Posterior vena cava (tissue), 2 donors: ENCODE measurements around the gene GULP1. TPM values are rescaled to one million over a fixed set of nuclear protein-coding genes. Genes with fewer than 3 reads are reported as not detected.
"Not testable (repeated sequence)": the region's sequence is repeated elsewhere in the genome, so short reads cannot be mapped to it uniquely, and the experiment has no call there.

Experiments
- DNase-seq: peaks from one replicate; pipeline ENCODE4 v3.0.0-alpha.2; 2020; ENCODE audit warnings: low spot score
- intact Hi-C, 2 donors: fragments of 100-400 bp; cut with DNase I; formaldehyde crosslinking; loops; one replicate each; pipeline versions ENCODE4 v1.14.1 to v1.14.2; 2022 to 2023
- long read RNA-seq, 2 donors: library from polyadenylated mRNA; unstranded; transcript quantifications; one replicate each; pipeline ENCODE4 v2.0.0, GENCODE V29; 2020 to 2021
- total RNA-seq, 2 donors: library from RNA; stranded (reverse); fragmentation: NEBNext Ultra II Directional; extraction: Animal tissue kit (Norgen Biotek cat#: 25700); gene quantifications; one replicate each; pipeline ENCODE4 v1.2.1, GENCODE V29; 2021
- donor health status: DM: yes; HTN: yes; CAD: no.
- donor health status: DM: yes; HTN: yes; CAD: no.

Gene GULP1
- 10 to 100 TPM; 25.9 to 63.2 TPM for total RNA-seq
- long read RNA-seq, donor 1, transcript GULP1-206 (12 exons, 1,376 nt): major isoform, 6 of 17 reads
- long read RNA-seq, donor 1, transcript GULP1-201 (12 exons, 3,347 nt): minor isoform, 5 of 17 reads
- long read RNA-seq, donor 1, partial matches to known transcripts: 0 of 17 reads
- long read RNA-seq, donor 1, other reads (novel, unspliced or antisense): 6 of 17 reads
- long read RNA-seq, donor 2, transcript GULP1-206 (12 exons, 1,376 nt): major isoform, 16 of 57 reads
- long read RNA-seq, donor 2, partial matches to known transcripts: 6 of 57 reads
- long read RNA-seq, donor 2, other reads (novel, unspliced or antisense): 30 of 57 reads

- peak; percentile 90 for DNase-seq
- intact Hi-C loops: no loop called here
These were observed at the start of gene GULP1 for GRCh38 chr2:188291617-188292347. Gene GULP1, plus strand, starts transcription at chr2:188291874. Its CDS starts 185,829 bp downstream, at chr2:188477703.

GRCh38 chr2:188243381-188243780 is 48.3 kb upstream of the GULP1 start:
- intact Hi-C loops: no loop called here
- DNase-seq: no peak

GRCh38 chr2:188244383-188244782 is 47.3 kb upstream of the GULP1 start:
- DNase-seq: no peak
- intact Hi-C loops: loop anchor here in 1 of 2 donors (2.0 kb wide), 1 partner anchor 74 kb away; no protein-coding TSS in a partner anchor

- DNase-seq: no peak
- intact Hi-C loops: loop anchor here in 1 of 2 donors (2.0 kb wide), 1 partner anchor 74 kb away; no protein-coding TSS in a partner anchor
These were observed 46.4 kb upstream of the GULP1 start for GRCh38 chr2:188245230-188245629.

GRCh38 chr2:188248513-188248912 is 43.2 kb upstream of the GULP1 start:
- DNase-seq: no peak
- intact Hi-C loops: no loop called here

GRCh38 chr2:188251034-188251433 is 40.6 kb upstream of the GULP1 start:
- DNase-seq: no peak
- intact Hi-C loops: no loop called here

- intact Hi-C loops: no loop called here
- no peak for DNase-seq
These were observed 35.3 kb upstream of the GULP1 start for GRCh38 chr2:188256420-188256819.

- DNase-seq: no peak
- intact Hi-C loops: no loop called here
These were observed 26.4 kb upstream of the GULP1 start for GRCh38 chr2:188265315-188265714.

- intact Hi-C loops: no loop called here
- no peak for DNase-seq
These were observed 23.9 kb upstream of the GULP1 start for GRCh38 chr2:188267776-188268175.

GRCh38 chr2:188269004-188269403 is 22.7 kb upstream of the GULP1 start:
- no peak for DNase-seq
- intact Hi-C loops: no loop called here

GRCh38 chr2:188272121-188272520 is 19.6 kb upstream of the GULP1 start:
- intact Hi-C loops: no loop called here
- no peak for DNase-seq

GRCh38 chr2:188274274-188274673 is 17.4 kb upstream of the GULP1 start:
- intact Hi-C loops: no loop called here
- DNase-seq: no peak

GRCh38 chr2:188276255-188276654 is 15.4 kb upstream of the GULP1 start:
- no peak for DNase-seq
- intact Hi-C loops: no loop called here

GRCh38 chr2:188277786-188278185 is 13.9 kb upstream of the GULP1 start:
- DNase-seq: no peak
- intact Hi-C loops: no loop called here

GRCh38 chr2:188278388-188279092 is 13.1 kb upstream of the GULP1 start:
- DNase-seq: no peak
- intact Hi-C loops: no loop called here

- intact Hi-C loops: no loop called here
- DNase-seq: no peak
These were observed 12.6 kb upstream of the GULP1 start for GRCh38 chr2:188279093-188279445.

GRCh38 chr2:188280811-188281222 is 10.9 kb upstream of the GULP1 start:
- no peak for DNase-seq
- intact Hi-C loops: no loop called here

- DNase-seq: no peak
- intact Hi-C loops: no loop called here
These were observed 8.8 kb upstream of the GULP1 start for GRCh38 chr2:188282907-188283306.

GRCh38 chr2:188284251-188284650 is 7.4 kb upstream of the GULP1 start:
- intact Hi-C loops: not testable (repeated sequence)

GRCh38 chr2:188285049-188285448 is 6.6 kb upstream of the GULP1 start:
- no peak for DNase-seq
- intact Hi-C loops: no loop called here

More at GRCh38 chr2:188284251-188284650, 7.4 kb upstream of the GULP1 start:
- DNase-seq: not testable (repeated sequence)
